SJCRH30 (cell line): ENCODE results near the gene SLC26A6. TPM values are rescaled to one million over a fixed set of nuclear protein-coding genes. Genes with fewer than 3 reads are reported as not detected.

Source experiments
- DNase-seq, 2 experiments: peaks; one replicate each; pipeline ENCODE4 v3.0.0-alpha.2; 2015 to 2020
- H3K27ac ChIP-seq: fragments of 250-450 bp; sonication (Bioruptor Pico); 2 replicates; pipeline ENCODE4 v1.5.1; 2020; ENCODE audit warnings: mild to moderate bottlenecking, moderate library complexity
- H3K27me3 ChIP-seq: fragments of 250-450 bp; sonication (Bioruptor Pico); 2 replicates; pipeline ENCODE4 v1.5.1; 2020; ENCODE audit warnings: mild to moderate bottlenecking, moderate library complexity
- H3K36me3 ChIP-seq: fragments of 250-450 bp; sonication (Bioruptor Pico); 2 replicates; pipeline ENCODE4 v1.5.1; 2020; ENCODE audit warnings: mild to moderate bottlenecking, moderate library complexity
- H3K4me1 ChIP-seq: fragments of 250-450 bp; sonication (Bioruptor Pico); 2 replicates; pipeline ENCODE4 v1.5.1; 2020; ENCODE audit warnings: mild to moderate bottlenecking, moderate library complexity
- H3K4me3 ChIP-seq: fragments of 250-450 bp; sonication (Bioruptor Pico); 2 replicates; pipeline ENCODE4 v1.5.1; 2020; ENCODE audit warnings: mild to moderate bottlenecking, moderate library complexity
- H3K9me3 ChIP-seq: fragments of 250-450 bp; sonication (Bioruptor Pico); replicated peaks from 2 replicates; pipeline ENCODE4 v1.5.1; 2020; ENCODE audit warnings: mild to moderate bottlenecking, moderate library complexity
- total RNA-seq: library from RNA; depleted of rRNA; stranded (reverse); fragments of >200 nt; shearing (Covaris generic); gene quantifications from 2 replicates; pipeline ENCODE4 v1.2.3, GENCODE V29; 2014

SLC26A6 gene
- total RNA-seq, 1 experiment from 2014 or later = 18.9 TPM

- Histone ChIP-seq H3K27ac (no peak overlapping the region), H3K4me1 (peaks cover 31% of the 10 kb centered on the region), H3K9me3 (no peaks in the 10 kb centered on the region), H3K4me3 (no peak overlapping the region), H3K27me3 (no peaks in the 10 kb centered on the region), H3K36me3 (peaks cover 45% of the 10 kb centered on the region)
- no peak for DNase-seq
Observed at GRCh38 chr3:48600711-48601621, 34.3 kb downstream of the SLC26A6 start.

- no peaks in the 10 kb centered on the region for H3K27me3 ChIP-seq
- H3K9me3 ChIP-seq = no peaks in the 10 kb centered on the region
- H3K27ac ChIP-seq = no peak overlapping the region
- H3K4me3 ChIP-seq = no peak overlapping the region
- H3K4me1 ChIP-seq = peaks cover 40% of the 10 kb centered on the region
- DNase-seq = no peak
- H3K36me3 ChIP-seq = peaks cover 32% of the 10 kb centered on the region
Observed at GRCh38 chr3:48599509-48600285, 35.6 kb downstream of the SLC26A6 start.

- H3K36me3 ChIP-seq = peaks cover 26% of the 10 kb centered on the region
- H3K4me1 ChIP-seq = peaks cover 40% of the 10 kb centered on the region
- no peaks in the 10 kb centered on the region for H3K9me3 ChIP-seq
- no peak for DNase-seq
- no peak overlapping the region for H3K4me3 ChIP-seq
- no peaks in the 10 kb centered on the region for H3K27me3 ChIP-seq
- no peak overlapping the region; the same call in 1 of the 2 replicates for H3K27ac ChIP-seq
Observed at GRCh38 chr3:48599077-48599501, 36.2 kb downstream of the SLC26A6 start.

GRCh38 chr3:48598323-48599076 is 36.8 kb downstream of the SLC26A6 start:
- Histone ChIP-seq H3K36me3 (peaks cover 22% of the 10 kb centered on the region), H3K4me1 (peaks cover 40% of the 10 kb centered on the region), H3K27me3 (no peaks in the 10 kb centered on the region), H3K4me3 (no peak overlapping the region), H3K9me3 (no peaks in the 10 kb centered on the region), H3K27ac (peak overlapping the region; percentile 44)
- DNase-seq = peak; percentile 63 to 70

- H3K4me3 ChIP-seq = no peak overlapping the region
- H3K9me3 ChIP-seq = no peaks in the 10 kb centered on the region
- H3K4me1 ChIP-seq = peaks cover 40% of the 10 kb centered on the region
- no peak overlapping the region for H3K27ac ChIP-seq
- no peaks in the 10 kb centered on the region for H3K27me3 ChIP-seq
- H3K36me3 ChIP-seq = peaks cover 22% of the 10 kb centered on the region
- DNase-seq = no peak
Observed at GRCh38 chr3:48597408-48597800, 37.9 kb downstream of the SLC26A6 start.

- Histone ChIP-seq H3K27ac (peak overlapping the region; percentile 17), H3K4me1 (peaks cover 40% of the 10 kb centered on the region), H3K4me3 (no peak overlapping the region), H3K27me3 (no peaks in the 10 kb centered on the region), H3K36me3 (peaks cover 22% of the 10 kb centered on the region), H3K9me3 (no peaks in the 10 kb centered on the region)
- no peak for DNase-seq
Observed at GRCh38 chr3:48596676-48597407, 38.4 kb downstream of the SLC26A6 start.

GRCh38 chr3:48596157-48596556 is 39.1 kb downstream of the SLC26A6 start:
- H3K4me1 ChIP-seq = peaks cover 40% of the 10 kb centered on the region
- no peak overlapping the region for H3K4me3 ChIP-seq
- no peaks in the 10 kb centered on the region for H3K9me3 ChIP-seq
- H3K27ac ChIP-seq = peak overlapping the region; percentile 17
- DNase-seq = no peak
- H3K27me3 ChIP-seq = no peaks in the 10 kb centered on the region
- peaks cover 17% of the 10 kb centered on the region for H3K36me3 ChIP-seq

GRCh38 chr3:48595526-48596121 is 39.6 kb downstream of the SLC26A6 start:
- Histone ChIP-seq H3K4me3 (no peak overlapping the region), H3K4me1 (peaks cover 40% of the 10 kb centered on the region), H3K27me3 (no peaks in the 10 kb centered on the region)

GRCh38 chr3:48595075-48595525 is 40.2 kb downstream of the SLC26A6 start, which contains the start of gene COL7A1:
TSS of gene COL7A1 (minus strand) at chr3:48595329. CDS start at chr3:48595159, 170 bp downstream.
- Histone ChIP-seq H3K27ac (peak within 1 kb of the TSS; percentile 17), H3K27me3 (no peaks in the 10 kb centered on the region), H3K4me1 (peaks cover 40% of the 10 kb centered on the region), H3K36me3 (peaks cover 14% of the 10 kb centered on the region), H3K4me3 (no peak within 1 kb of the TSS), H3K9me3 (no peaks in the 10 kb centered on the region)
- DNase-seq = no peak

More at GRCh38 chr3:48595526-48596121, 39.6 kb downstream of the SLC26A6 start:
- DNase-seq = peak; percentile 87 to 92
- H3K27ac ChIP-seq = peak overlapping the region; percentile 17
- no peaks in the 10 kb centered on the region for H3K9me3 ChIP-seq
- H3K36me3 ChIP-seq = peaks cover 14% of the 10 kb centered on the region

GRCh38 chr3:48594417-48595049 is 40.7 kb downstream of the SLC26A6 start:
- no peaks in the 10 kb centered on the region for H3K9me3 ChIP-seq
- H3K4me1 ChIP-seq = peaks cover 39% of the 10 kb centered on the region
- H3K27me3 ChIP-seq = no peaks in the 10 kb centered on the region
- peaks cover 10% of the 10 kb centered on the region for H3K36me3 ChIP-seq
- H3K4me3 ChIP-seq = no peak overlapping the region
- H3K27ac ChIP-seq = no peak overlapping the region; the same call in 1 of the 2 replicates
- no peak for DNase-seq

- H3K36me3 ChIP-seq = peaks cover 3% of the 10 kb centered on the region; the same call in 1 of the 2 replicates
- H3K4me3 ChIP-seq = no peak overlapping the region
- no peak for DNase-seq
- H3K27me3 ChIP-seq = no peaks in the 10 kb centered on the region
- H3K9me3 ChIP-seq = no peaks in the 10 kb centered on the region
- H3K4me1 ChIP-seq = peaks cover 27% of the 10 kb centered on the region
- H3K27ac ChIP-seq = no peak overlapping the region
Observed at GRCh38 chr3:48593337-48593736, 41.9 kb downstream of the SLC26A6 start.

- no peaks in the 10 kb centered on the region for H3K27me3 ChIP-seq
- H3K4me1 ChIP-seq = peaks cover 20% of the 10 kb centered on the region
- no peak for DNase-seq
- H3K9me3 ChIP-seq = no peaks in the 10 kb centered on the region
- no peak overlapping the region for H3K27ac ChIP-seq
- H3K4me3 ChIP-seq = no peak overlapping the region
- H3K36me3 ChIP-seq = peaks cover 3% of the 10 kb centered on the region; the same call in 1 of the 2 replicates
Observed at GRCh38 chr3:48592519-48593087, 42.7 kb downstream of the SLC26A6 start.
